SK-N-SH (cell line): Measurements from ENCODE around the gene RFNG.

Source experiments
- EP300 ChIP-seq, 2 experiments: IDR thresholded peaks; 2 replicates each; pipeline versions ENCODE4 v1.4.0 to v1.6.1; 2012; ENCODE audit warnings: borderline replicate concordance in 1 of 2, low read depth in 1 of 2, low read length in 1 of 2
- GATA2 ChIP-seq: sonication (generic); formaldehyde crosslinking; IDR thresholded peaks from 2 replicates; pipeline ENCODE4 v1.5.0; 2020; ENCODE audit warnings: mild to moderate bottlenecking, missing genetic modification reagents
- MXI1 ChIP-seq: IDR thresholded peaks from 2 replicates; pipeline ENCODE4 v1.6.1; 2012; ENCODE audit warnings: mild to moderate bottlenecking, low read depth, low read length, improper control_type of control experiment
- POLR2AphosphoS5 ChIP-seq: IDR thresholded peaks from 2 replicates; pipeline ENCODE4 v1.6.1; 2012; ENCODE audit warnings: low read depth, low read length
- REST ChIP-seq: IDR thresholded peaks from 2 replicates; pipeline ENCODE4 v1.6.1; 2012; ENCODE audit warnings: mild to moderate bottlenecking, low read depth, low read length, moderate library complexity
- TEAD4 ChIP-seq: IDR thresholded peaks from 2 replicates; pipeline ENCODE4 v1.4.0; 2012; ENCODE audit warnings: mild to moderate bottlenecking, borderline replicate concordance; ENCODE audit not compliant: insufficient read depth
- USF2 ChIP-seq: fragments of 150-350 bp; IDR thresholded peaks from 2 replicates; pipeline ENCODE4 v1.6.1; 2017; ENCODE audit warnings: antibody characterized with exemption, low read length, low read depth, borderline replicate concordance
- YY1 ChIP-seq: IDR thresholded peaks from 2 replicates; pipeline ENCODE4 v1.4.0; 2012; ENCODE audit warnings: low read depth, mild to moderate bottlenecking
- TF ChIP-seq, protein P1 (sequence below): fragments of 150-350 bp; IDR thresholded peaks from 2 replicates; pipeline ENCODE4 v1.6.1; 2016; ENCODE audit warnings: mild to moderate bottlenecking, low read depth, low read length
- TF ChIP-seq, protein P2 (sequence below): fragments of 200-600 bp; sonication (generic); IDR thresholded peaks from 2 replicates; pipeline ENCODE4 v1.6.1; 2017; ENCODE audit warnings: antibody characterized with exemption, mild to moderate bottlenecking, moderate library complexity

- TF ChIP-seq USF2 (no peak), EP300 (IDR thresholded peaks at IDR 0.05; ENCODE audit: borderline replicate concordance in 1 of 2, low read depth in 1 of 2, low read length in 1 of 2) (no peak), YY1 (no peak), GATA2 (no peak), POLR2AphosphoS5 (no peak), REST (no peak), MXI1 (no peak), TEAD4 (no peak)
- TF ChIP-seq, protein P1, sequence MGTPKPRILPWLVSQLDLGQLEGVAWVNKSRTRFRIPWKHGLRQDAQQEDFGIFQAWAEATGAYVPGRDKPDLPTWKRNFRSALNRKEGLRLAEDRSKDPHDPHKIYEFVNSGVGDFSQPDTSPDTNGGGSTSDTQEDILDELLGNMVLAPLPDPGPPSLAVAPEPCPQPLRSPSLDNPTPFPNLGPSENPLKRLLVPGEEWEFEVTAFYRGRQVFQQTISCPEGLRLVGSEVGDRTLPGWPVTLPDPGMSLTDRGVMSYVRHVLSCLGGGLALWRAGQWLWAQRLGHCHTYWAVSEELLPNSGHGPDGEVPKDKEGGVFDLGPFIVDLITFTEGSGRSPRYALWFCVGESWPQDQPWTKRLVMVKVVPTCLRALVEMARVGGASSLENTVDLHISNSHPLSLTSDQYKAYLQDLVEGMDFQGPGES = no peak
- TF ChIP-seq, protein P2, sequence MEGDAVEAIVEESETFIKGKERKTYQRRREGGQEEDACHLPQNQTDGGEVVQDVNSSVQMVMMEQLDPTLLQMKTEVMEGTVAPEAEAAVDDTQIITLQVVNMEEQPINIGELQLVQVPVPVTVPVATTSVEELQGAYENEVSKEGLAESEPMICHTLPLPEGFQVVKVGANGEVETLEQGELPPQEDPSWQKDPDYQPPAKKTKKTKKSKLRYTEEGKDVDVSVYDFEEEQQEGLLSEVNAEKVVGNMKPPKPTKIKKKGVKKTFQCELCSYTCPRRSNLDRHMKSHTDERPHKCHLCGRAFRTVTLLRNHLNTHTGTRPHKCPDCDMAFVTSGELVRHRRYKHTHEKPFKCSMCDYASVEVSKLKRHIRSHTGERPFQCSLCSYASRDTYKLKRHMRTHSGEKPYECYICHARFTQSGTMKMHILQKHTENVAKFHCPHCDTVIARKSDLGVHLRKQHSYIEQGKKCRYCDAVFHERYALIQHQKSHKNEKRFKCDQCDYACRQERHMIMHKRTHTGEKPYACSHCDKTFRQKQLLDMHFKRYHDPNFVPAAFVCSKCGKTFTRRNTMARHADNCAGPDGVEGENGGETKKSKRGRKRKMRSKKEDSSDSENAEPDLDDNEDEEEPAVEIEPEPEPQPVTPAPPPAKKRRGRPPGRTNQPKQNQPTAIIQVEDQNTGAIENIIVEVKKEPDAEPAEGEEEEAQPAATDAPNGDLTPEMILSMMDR = no peak
Observed at GRCh38 chr17:82041144-82041814, 10.3 kb downstream of the RFNG start.
